Kidney epithelial cell (primary cell): ENCODE results near the gene PIP4P1. TPM values are rescaled to one million over a fixed set of nuclear protein-coding genes. Genes with fewer than 3 reads are reported as not detected.

Source experiments
- DNase-seq: peaks from one replicate; pipeline ENCODE4 v3.0.0-alpha.2; 2010; ENCODE audit warnings: low read depth
- H3K27me3 ChIP-seq: 2 replicates; pipeline ENCODE4 v1.6.0; 2011; ENCODE audit warnings: low read length; ENCODE audit not compliant: control insufficient read depth, insufficient read depth
- H3K36me3 ChIP-seq: 2 replicates; pipeline ENCODE4 v1.5.1; 2011; ENCODE audit warnings: low read length; ENCODE audit not compliant: control insufficient read depth, insufficient read depth
- H3K4me3 ChIP-seq: 2 replicates; pipeline ENCODE4 v1.5.1; 2011; ENCODE audit warnings: low read depth, mild to moderate bottlenecking, control low read depth, low read length
- total RNA-seq: library from RNA; depleted of rRNA; stranded (reverse); fragments of >200 nt; gene quantifications from 2 replicates; pipeline ENCODE4 v1.2.3, GENCODE V29; 2015
- TF ChIP-seq, protein P1 (sequence below): IDR thresholded peaks from 2 replicates; pipeline ENCODE4 v1.5.1; 2011; ENCODE audit warnings: mild to moderate bottlenecking, moderate library complexity, low read length, control low read depth, inconsistent platforms; ENCODE audit not compliant: insufficient read depth, poor library complexity, severe bottlenecking

PIP4P1 gene
- total RNA-seq, 1 donor from 2014 or later: 25.1 TPM

DNA sequence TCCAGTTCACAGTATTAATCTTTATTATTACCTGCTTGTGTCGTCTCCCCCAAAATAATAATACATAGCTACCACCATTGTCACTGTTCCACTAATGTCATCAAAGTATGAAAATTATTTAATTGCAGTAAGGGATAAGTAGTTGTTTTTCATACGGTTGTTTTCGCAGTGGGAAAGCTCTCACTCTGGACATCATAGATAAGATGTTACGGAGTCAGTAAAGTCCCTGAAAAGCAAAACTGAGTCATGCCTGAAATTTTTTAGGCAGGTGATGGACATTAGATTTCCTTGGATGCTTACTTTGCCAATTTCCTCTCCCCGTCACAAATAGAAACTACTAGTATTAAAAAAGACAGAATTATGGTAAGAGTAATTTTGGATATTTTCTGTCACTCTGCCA, 21.1 kb upstream of the PIP4P1 start:
- TF ChIP-seq, protein P1, sequence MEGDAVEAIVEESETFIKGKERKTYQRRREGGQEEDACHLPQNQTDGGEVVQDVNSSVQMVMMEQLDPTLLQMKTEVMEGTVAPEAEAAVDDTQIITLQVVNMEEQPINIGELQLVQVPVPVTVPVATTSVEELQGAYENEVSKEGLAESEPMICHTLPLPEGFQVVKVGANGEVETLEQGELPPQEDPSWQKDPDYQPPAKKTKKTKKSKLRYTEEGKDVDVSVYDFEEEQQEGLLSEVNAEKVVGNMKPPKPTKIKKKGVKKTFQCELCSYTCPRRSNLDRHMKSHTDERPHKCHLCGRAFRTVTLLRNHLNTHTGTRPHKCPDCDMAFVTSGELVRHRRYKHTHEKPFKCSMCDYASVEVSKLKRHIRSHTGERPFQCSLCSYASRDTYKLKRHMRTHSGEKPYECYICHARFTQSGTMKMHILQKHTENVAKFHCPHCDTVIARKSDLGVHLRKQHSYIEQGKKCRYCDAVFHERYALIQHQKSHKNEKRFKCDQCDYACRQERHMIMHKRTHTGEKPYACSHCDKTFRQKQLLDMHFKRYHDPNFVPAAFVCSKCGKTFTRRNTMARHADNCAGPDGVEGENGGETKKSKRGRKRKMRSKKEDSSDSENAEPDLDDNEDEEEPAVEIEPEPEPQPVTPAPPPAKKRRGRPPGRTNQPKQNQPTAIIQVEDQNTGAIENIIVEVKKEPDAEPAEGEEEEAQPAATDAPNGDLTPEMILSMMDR: no peak
- DNase-seq: no peak

DNA sequence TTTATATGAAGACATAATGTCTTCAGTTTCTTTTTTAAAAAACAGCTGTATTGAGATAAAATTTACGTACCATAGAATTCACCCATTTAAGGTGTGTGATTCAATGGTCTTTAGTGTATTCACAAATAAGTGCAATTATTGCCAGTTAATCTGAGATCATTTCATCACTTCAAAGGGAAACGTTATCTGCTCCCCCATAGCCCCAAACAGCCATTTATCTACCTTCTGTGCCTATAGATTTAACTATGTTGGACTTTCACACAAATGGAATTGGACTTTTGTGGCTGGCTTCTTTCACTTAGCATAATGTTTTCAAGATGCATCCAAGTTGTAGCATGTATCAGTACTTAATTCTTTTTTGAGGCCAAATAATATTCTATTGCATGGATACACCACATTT, 17.7 kb upstream of the PIP4P1 start:
- Histone ChIP-seq H3K4me3 (no peak overlapping the region), H3K36me3 (no peaks in the 10 kb centered on the region), H3K27me3 (no peaks in the 10 kb centered on the region)
- TF ChIP-seq, protein P1: no peak
- DNase-seq: no peak

More for the DNA sequence above, 21.1 kb upstream of the PIP4P1 start:
- no peaks in the 10 kb centered on the region for H3K27me3 ChIP-seq
- H3K36me3 ChIP-seq: no peaks in the 10 kb centered on the region
- no peak overlapping the region for H3K4me3 ChIP-seq

DNA sequence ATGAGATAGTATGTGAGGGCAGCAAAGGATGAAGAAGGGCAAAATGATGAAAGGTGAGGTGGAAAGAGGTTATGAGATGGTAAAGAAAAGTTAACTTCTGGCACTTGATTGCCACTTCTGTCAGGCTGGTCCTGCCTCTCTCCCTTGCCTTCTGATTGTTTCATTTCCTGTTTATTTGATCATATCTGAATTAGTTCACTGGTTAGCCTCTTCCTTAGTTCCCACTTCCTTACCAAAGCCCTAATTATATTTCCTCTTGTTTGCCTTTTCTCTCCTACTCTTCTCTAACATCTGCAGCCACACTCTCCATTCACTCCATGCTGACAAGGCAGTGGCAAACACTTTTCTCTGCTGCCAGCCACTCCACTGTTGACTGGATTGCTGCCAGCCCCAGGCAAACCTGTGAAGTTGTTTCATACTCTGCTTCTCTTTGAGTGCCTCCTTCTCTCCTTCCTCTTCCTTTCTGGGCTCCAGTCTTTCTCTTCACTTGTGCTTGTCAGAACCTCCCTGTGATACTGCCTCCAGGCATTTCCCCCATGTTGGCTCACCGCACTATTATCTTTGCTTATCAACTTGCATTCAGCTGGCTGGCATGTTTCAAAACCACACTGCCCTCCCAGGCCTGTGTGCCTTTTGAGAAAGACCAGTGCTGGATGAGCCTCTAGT, 16.1 kb upstream of the PIP4P1 start:
- H3K4me3 ChIP-seq: no peak overlapping the region
- DNase-seq: no peak
- no peaks in the 10 kb centered on the region for H3K36me3 ChIP-seq
- H3K27me3 ChIP-seq: no peaks in the 10 kb centered on the region
- TF ChIP-seq, protein P1: no peak

DNA sequence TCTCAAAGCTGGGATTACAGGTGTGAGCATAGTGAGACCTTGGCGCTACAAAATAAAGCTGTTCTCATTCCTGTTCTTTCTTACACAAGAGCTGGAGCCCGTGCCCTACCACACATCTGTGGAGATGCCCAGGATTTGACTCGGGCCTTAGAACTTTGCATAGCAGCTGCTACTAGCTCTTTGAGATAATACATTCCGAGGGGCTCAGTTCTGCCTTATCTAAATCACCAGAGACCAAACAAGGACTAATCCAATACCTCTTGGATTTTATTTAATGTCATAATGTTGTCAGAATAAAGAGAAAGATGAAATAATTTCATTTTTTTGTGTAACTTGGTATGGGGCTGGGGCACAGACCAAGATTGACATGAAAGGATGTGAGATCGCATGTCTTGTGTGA, 15.5 kb upstream of the PIP4P1 start:
- Histone ChIP-seq H3K27me3 (no peaks in the 10 kb centered on the region), H3K4me3 (no peak overlapping the region), H3K36me3 (no peaks in the 10 kb centered on the region)
- no peak for DNase-seq
- TF ChIP-seq, protein P1: no peak

DNA sequence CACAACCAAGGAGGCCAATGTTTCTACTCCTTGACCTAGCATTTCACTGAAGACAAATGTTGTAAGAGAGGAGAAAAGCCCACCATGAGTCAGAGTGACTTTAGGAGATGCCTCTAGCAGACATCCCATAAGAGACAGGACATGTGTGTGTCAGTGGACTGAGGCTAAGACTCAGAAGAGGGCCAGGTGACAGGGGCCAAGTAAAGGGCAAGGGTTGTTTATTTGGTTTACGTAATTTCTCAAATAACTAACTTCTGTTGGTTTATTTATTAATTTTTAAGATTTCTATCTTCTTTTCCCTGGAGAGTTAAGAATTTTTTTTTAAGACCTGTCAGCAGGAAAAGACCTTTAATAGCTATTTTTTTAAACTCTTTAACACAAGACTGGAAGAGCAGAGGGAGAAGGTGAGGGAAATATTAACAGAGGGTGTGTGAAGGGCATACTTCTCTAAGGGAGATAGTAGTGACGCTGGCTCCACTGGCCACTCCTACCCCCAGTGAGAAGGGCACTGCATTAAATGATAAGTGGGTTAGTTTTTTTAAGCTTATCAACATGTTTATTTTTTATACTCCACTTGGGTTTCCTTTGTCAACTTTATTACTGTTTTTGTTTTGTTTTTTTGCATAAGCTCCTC, 11.4 kb upstream of the PIP4P1 start:
- Histone ChIP-seq H3K36me3 (no peaks in the 10 kb centered on the region), H3K27me3 (no peaks in the 10 kb centered on the region), H3K4me3 (no peak overlapping the region)
- TF ChIP-seq, protein P1: no peak
- no peak for DNase-seq

DNA sequence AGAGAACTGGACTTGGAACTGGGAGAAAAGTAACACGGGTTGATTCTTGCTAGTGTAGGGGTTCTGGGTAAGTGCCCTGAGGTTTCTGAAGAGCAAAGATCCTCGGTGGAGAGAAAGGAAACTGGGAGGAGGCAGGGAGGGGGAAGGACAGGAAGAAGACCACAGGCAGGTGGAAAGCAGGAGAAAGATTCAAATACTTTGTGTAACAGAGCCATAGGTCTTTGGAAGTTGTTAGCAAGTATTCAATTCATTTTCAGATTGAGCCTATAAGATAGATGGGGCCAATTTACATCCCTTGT, 9.3 kb upstream of the PIP4P1 start:
- TF ChIP-seq, protein P1: no peak
- Histone ChIP-seq H3K27me3 (no peaks in the 10 kb centered on the region), H3K4me3 (peak overlapping the region; percentile 86), H3K36me3 (no peaks in the 10 kb centered on the region)
- no peak for DNase-seq
